Activated CD4-positive, alpha-beta T cell treated with anti-CD3 and anti-CD28 coated beads, Interleukin-10, Interleukin-2, amounts not matched to agents 100 ng/mL and 50 ng/mL, durations not matched to agents 16 hours and 8 hours (primary cell): Measurements from ENCODE around the gene IGLL5.
A peak's percentile ranks its signal among the peaks of the same experiment; 100 is the strongest.
"Not testable (repeated sequence)": the region's sequence is repeated elsewhere in the genome, so short reads cannot be mapped to it uniquely, and the experiment has no call there.

Source experiments
- DNase-seq: peaks from one replicate; pipeline ENCODE4 v3.0.0-alpha.2; 2020

The IGLL5 gene

GRCh38 chr22:22916952-22917290 lies 29.3 kb downstream of the IGLL5 start:
- DNase-seq, result no peak

GRCh38 chr22:22917377-22917776 lies 29.8 kb downstream of the IGLL5 start:
- DNase-seq, result no peak

- no peak for DNase-seq
These were observed 30.8 kb downstream of the IGLL5 start for GRCh38 chr22:22918297-22918965.

- no peak for DNase-seq
These were observed 31.4 kb downstream of the IGLL5 start for GRCh38 chr22:22919041-22919440.

- DNase-seq, result no peak
These were observed 32.6 kb downstream of the IGLL5 start for GRCh38 chr22:22920104-22920654.

- DNase-seq, result no peak
These were observed 33.4 kb downstream of the IGLL5 start for GRCh38 chr22:22920910-22921550.

GRCh38 chr22:22921575-22921974 lies 34.0 kb downstream of the IGLL5 start:
- no peak for DNase-seq

- DNase-seq, result not testable (repeated sequence)
These were observed 34.7 kb downstream of the IGLL5 start for GRCh38 chr22:22922092-22922953.

GRCh38 chr22:22922954-22923319 lies 35.3 kb downstream of the IGLL5 start:
- DNase-seq, result no peak

- no peak for DNase-seq
These were observed 35.8 kb downstream of the IGLL5 start for GRCh38 chr22:22923379-22923778.

- no peak for DNase-seq
These were observed 36.3 kb downstream of the IGLL5 start for GRCh38 chr22:22923930-22924329.

GRCh38 chr22:22924369-22925145 lies 36.9 kb downstream of the IGLL5 start:
- no peak for DNase-seq

- no peak for DNase-seq
These were observed 37.7 kb downstream of the IGLL5 start for GRCh38 chr22:22925146-22925804.

- no peak for DNase-seq
These were observed 38.3 kb downstream of the IGLL5 start for GRCh38 chr22:22925805-22926369.

- no peak for DNase-seq
These were observed 39.0 kb downstream of the IGLL5 start for GRCh38 chr22:22926370-22927195.

- no peak for DNase-seq
These were observed 39.7 kb downstream of the IGLL5 start for GRCh38 chr22:22927196-22927887.

GRCh38 chr22:22927888-22928665 lies 40.5 kb downstream of the IGLL5 start:
- DNase-seq, result no peak

GRCh38 chr22:22928666-22929380 lies 41.2 kb downstream of the IGLL5 start:
- peak; percentile 76 for DNase-seq
